ENCODE data around the gene TIMM22.

GRCh38 chr17:998111-998510 is 1.2 kb downstream of the TIMM22 start:
- TF ChIP-seq, protein P1, sequence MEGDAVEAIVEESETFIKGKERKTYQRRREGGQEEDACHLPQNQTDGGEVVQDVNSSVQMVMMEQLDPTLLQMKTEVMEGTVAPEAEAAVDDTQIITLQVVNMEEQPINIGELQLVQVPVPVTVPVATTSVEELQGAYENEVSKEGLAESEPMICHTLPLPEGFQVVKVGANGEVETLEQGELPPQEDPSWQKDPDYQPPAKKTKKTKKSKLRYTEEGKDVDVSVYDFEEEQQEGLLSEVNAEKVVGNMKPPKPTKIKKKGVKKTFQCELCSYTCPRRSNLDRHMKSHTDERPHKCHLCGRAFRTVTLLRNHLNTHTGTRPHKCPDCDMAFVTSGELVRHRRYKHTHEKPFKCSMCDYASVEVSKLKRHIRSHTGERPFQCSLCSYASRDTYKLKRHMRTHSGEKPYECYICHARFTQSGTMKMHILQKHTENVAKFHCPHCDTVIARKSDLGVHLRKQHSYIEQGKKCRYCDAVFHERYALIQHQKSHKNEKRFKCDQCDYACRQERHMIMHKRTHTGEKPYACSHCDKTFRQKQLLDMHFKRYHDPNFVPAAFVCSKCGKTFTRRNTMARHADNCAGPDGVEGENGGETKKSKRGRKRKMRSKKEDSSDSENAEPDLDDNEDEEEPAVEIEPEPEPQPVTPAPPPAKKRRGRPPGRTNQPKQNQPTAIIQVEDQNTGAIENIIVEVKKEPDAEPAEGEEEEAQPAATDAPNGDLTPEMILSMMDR (conservative IDR thresholded peaks at IDR 0.05): no peak
- TF ChIP-seq ZFX (IDR thresholded peaks at IDR 0.05): no peak

All from C4-2B (cell line).